ELF-1 (cell line): ENCODE measurements around the gene CLEC4E.
"Not testable (repeated sequence)": the region's sequence is repeated elsewhere in the genome, so short reads cannot be mapped to it uniquely, and the experiment has no call there.

Experiments
- DNase-seq: peaks from one replicate; pipeline ENCODE4 v3.0.0-alpha.2; 2016; ENCODE audit warnings: low read depth, low spot score

Gene CLEC4E

GRCh38 chr12:8537820-8538219, 2.9 kb downstream of the CLEC4E start:
- peak; percentile 64 for DNase-seq

DNA sequence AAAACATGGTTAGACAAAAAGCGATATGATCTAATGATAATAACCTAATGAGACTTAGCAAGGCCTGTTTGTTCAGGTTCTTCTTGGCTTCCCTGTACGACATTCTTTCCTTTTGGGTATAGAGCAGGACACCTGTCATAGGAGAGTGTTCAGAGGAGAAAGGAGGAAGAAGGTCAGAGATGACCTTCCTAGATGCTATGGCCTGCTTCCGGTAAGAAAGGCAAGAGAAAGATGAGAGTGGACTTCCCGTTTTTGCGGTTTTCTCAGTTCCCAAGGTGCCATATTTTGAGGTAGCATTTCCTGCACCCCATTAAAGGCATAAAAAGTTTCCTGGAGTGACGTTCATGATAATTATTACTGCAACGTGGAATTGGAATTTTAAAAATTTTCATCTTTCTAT, 8.7 kb downstream of the CLEC4E start:
- DNase-seq = no peak

GRCh38 chr12:8527250-8528130, 13.2 kb downstream of the CLEC4E start:
- peak; percentile 79 for DNase-seq

GRCh38 chr12:8519171-8519570, 21.5 kb downstream of the CLEC4E start:
- no peak for DNase-seq

- DNase-seq = no peak
Measured at GRCh38 chr12:8517971-8518370, 22.7 kb downstream of the CLEC4E start.

DNA sequence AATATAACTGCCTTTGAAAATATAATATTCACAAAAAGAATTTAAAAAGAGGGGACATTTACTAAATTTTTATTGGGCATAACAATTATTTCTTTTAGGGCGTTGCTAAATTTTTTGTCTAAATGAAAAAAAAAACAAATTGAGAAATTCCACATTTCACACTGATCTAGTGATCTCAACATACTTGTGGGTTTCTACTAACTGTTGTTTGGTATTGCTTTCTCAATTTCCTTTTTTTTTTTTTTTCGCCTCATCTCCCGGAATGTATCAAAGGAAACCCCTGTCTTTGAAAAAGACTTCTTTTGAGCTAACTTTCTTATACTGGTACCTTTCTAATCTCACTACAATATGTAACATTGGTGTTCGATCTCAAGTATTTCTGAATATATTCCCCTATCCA, 27.4 kb downstream of the CLEC4E start, which contains the start of gene CLEC4D:
Gene CLEC4D (plus strand): TSS at position 248 of the 400 bp plus-strand sequence. CDS start 230 bp downstream, outside the sequence.
- no peak for DNase-seq

DNA sequence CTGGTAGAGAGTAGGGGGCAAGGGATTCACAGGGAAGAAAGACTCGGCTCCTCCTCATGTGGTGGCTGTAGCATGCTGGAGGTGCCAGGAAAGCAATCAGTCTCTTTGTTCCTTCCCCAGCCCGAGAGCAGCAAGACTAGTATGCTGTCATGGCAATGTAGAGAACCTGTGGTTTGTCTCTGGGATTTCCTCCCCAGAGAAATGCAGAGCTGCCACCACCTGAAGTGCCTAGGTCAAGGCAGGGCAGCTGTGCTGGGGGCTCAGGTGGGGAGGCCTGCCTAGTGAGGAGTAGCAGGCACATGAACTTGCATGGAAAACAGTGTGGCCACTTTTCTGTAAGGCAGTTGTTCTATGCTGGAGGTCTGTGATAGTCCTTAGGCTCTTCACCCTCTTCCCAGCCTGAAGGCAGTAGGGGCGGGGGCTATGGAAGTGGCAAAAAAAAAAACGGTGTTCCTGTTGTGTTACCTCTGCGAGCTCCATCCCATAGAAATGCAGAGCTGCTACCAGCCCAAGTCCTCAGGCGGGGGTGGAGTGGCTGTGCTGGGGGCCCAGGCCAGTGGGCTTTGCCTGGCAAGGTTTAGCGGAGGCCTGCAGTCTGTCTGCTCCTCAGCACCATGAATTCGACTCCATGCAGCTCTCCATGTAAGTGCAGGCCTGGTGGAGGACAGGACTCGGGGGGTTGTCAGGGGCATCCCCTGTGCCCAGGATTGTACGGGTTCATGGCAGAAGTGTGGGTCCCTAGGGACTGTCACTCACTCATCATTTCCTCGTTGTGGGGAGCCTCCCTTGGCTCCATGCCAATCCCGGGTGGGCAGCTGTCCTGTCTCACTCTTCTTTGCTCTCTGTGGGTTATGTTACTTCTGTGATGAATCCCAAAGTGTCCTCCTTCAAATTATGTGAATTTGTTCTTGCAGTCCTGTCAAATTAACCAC, 31.5 kb downstream of the CLEC4E start:
- DNase-seq = peak; percentile 81

DNA sequence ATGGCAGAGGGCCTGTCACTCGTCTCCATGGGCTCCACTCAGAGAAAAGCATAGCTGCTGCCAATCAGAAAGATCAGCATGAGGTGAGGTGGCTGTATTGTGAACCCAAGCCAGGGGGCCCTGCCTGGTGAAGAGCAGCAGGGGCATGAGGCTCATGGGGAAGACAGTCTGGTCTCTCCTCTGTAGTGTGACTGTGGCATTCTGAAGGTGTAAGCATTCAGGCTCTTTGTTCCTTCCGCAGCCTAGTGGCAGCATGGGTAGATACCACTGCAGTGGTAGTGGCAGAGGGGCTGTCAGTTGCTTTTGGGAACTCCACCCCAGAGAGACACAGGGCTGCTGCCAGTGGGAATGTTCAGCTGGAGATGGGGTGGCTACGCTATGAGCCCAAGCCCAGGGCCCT, 32.5 kb downstream of the CLEC4E start:
- peak; percentile 20 for DNase-seq

GRCh38 chr12:8507596-8507995, 33.1 kb downstream of the CLEC4E start:
- DNase-seq = no peak

DNA sequence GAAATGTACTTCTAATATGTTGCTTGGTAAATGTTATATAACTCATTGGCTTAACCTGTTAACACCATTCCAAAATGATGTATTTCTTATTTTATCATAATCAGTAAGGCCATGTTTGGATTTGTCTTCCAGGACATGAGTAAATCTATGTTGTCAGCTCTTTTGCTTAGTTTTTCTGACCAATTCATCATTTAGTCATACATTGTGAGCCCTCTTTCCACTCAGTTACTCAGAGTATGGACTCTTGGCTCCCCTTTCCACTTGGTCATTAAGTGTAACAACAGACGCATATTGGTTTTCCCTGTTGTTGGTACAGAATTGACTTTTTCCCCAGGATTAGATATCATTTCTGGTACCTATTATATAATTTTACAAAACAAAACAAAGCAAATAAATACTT, 36.4 kb downstream of the CLEC4E start:
- DNase-seq = no peak

DNA sequence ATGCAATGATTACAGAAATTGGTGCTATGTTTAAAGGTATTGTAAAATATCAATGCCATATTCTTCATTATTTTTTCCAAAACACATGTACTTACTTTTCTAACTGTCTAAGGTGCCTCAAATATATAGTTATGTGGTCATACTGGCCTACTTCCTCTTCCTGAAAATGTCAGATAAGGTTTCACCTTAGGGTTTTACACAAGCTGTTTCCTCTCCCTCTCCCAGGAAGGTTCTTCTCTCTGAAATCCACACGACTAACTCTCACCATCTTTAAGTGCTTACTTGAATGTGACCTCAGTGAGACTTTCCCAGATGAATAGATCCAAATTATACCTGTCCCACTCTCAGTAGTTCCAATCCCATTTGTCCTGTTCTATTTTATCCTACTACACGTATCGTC, 39.0 kb downstream of the CLEC4E start:
- DNase-seq = no peak

- no peak for DNase-seq
Measured at GRCh38 chr12:8499616-8500015, 41.1 kb downstream of the CLEC4E start.

GRCh38 chr12:8496074-8496473, 44.6 kb downstream of the CLEC4E start:
- peak; percentile 70 for DNase-seq

- not testable (repeated sequence) for DNase-seq
Measured at GRCh38 chr12:8495671-8496070, 45.0 kb downstream of the CLEC4E start.

DNA sequence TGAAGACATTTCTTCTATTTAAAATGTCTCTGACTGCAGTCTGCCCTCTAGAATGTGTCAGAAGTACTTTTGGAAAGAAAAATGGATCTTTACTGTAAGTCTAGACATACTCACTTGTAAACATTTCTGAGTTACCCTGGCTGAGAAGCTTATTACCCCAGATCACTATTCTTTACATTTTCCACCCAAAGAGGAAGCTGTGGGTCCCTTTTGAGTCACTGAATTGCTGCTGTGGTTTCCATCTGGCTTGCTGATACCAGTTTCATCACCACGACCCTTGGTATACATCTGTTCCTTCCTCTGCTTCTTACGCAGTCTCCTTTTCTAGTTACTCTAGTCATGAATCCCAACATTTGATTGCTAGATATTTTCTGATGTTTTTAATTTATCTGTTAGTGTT, 47.6 kb downstream of the CLEC4E start:
- no peak for DNase-seq

- DNase-seq = no peak
Measured at GRCh38 chr12:8491646-8492530, 48.8 kb downstream of the CLEC4E start.
